ENCODE data around the gene PCNX2.

The PCNX2 gene

GRCh38 chr1:232962761-232963745 is 332.5 kb downstream of the PCNX2 start:
- DNase-seq (ENCODE audit: low read depth) = no peak
- TF ChIP-seq, protein P1, sequence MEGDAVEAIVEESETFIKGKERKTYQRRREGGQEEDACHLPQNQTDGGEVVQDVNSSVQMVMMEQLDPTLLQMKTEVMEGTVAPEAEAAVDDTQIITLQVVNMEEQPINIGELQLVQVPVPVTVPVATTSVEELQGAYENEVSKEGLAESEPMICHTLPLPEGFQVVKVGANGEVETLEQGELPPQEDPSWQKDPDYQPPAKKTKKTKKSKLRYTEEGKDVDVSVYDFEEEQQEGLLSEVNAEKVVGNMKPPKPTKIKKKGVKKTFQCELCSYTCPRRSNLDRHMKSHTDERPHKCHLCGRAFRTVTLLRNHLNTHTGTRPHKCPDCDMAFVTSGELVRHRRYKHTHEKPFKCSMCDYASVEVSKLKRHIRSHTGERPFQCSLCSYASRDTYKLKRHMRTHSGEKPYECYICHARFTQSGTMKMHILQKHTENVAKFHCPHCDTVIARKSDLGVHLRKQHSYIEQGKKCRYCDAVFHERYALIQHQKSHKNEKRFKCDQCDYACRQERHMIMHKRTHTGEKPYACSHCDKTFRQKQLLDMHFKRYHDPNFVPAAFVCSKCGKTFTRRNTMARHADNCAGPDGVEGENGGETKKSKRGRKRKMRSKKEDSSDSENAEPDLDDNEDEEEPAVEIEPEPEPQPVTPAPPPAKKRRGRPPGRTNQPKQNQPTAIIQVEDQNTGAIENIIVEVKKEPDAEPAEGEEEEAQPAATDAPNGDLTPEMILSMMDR (IDR thresholded peaks at IDR 0.05; ENCODE audit: control insufficient read depth, extremely low read depth, insufficient read depth) = no peak
- H3K4me3 ChIP-seq (ENCODE audit: low read depth, low read length) = no peak overlapping the region

GRCh38 chr1:232958067-232958466 is 337.5 kb downstream of the PCNX2 start:
- H3K4me3 ChIP-seq (ENCODE audit: low read depth, low read length) = no peak overlapping the region
- no peak for DNase-seq (ENCODE audit: low read depth)
- TF ChIP-seq, protein P1 (IDR thresholded peaks at IDR 0.05; ENCODE audit: control insufficient read depth, extremely low read depth, insufficient read depth) = no peak

- TF ChIP-seq, protein P1 (IDR thresholded peaks at IDR 0.05; ENCODE audit: control insufficient read depth, extremely low read depth, insufficient read depth) = no peak
- DNase-seq (ENCODE audit: low read depth) = no peak
- no peak overlapping the region for H3K4me3 ChIP-seq (ENCODE audit: low read depth, low read length)
Measured at GRCh38 chr1:232956081-232956480, 339.4 kb downstream of the PCNX2 start.

GRCh38 chr1:232954594-232955365 is 340.7 kb downstream of the PCNX2 start:
- DNase-seq (ENCODE audit: low read depth) = no peak
- H3K4me3 ChIP-seq (ENCODE audit: low read depth, low read length) = no peak overlapping the region
- TF ChIP-seq, protein P1 (IDR thresholded peaks at IDR 0.05; ENCODE audit: control insufficient read depth, extremely low read depth, insufficient read depth) = no peak

GRCh38 chr1:232952514-232953499 is 342.7 kb downstream of the PCNX2 start:
- no peak overlapping the region for H3K4me3 ChIP-seq (ENCODE audit: low read depth, low read length)
- TF ChIP-seq, protein P1 (IDR thresholded peaks at IDR 0.05; ENCODE audit: control insufficient read depth, extremely low read depth, insufficient read depth) = peak; percentile 53
- peak; percentile 40 for DNase-seq (ENCODE audit: low read depth)

- H3K4me3 ChIP-seq (ENCODE audit: low read depth, low read length) = peak overlapping the region; percentile 79
- DNase-seq (ENCODE audit: low read depth) = no peak
- TF ChIP-seq, protein P1 (IDR thresholded peaks at IDR 0.05; ENCODE audit: control insufficient read depth, extremely low read depth, insufficient read depth) = no peak
Measured at GRCh38 chr1:232951605-232952004, 343.9 kb downstream of the PCNX2 start.
